ENCODE measurements around the gene SLC44A3.

DNA sequence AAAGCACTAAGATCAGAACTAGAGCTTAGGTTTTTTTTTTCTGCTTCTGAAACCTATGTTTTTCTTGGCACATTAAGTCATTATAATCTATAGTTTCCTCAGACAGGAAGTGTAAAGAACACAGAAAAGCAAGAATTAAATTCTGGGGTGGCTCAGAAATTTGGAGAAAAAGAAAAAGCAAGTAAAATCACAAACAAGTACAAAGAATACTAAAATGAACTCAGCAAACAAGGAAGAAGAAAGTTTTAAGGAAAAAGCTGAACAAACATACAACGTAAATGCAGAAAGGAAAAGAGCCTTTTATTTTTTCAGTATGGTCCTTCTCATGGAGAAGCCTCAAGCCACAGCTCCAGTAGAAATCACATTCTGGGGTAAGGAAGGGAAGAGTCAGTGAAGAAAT, 115.3 kb downstream of the SLC44A3 start:
- no peak for TF ChIP-seq ZNF274 (IDR thresholded peaks at IDR 0.05; ENCODE audit: borderline replicate concordance, low read depth, low read length)
- no peak for TF ChIP-seq NR2C1 (IDR thresholded peaks at IDR 0.05)
- no peak for TF ChIP-seq NR2C1 (tag; IDR thresholded peaks at IDR 0.05)
- TF ChIP-seq THAP7 (CRISPR knock-in tag; IDR thresholded peaks at IDR 0.05): no peak
- TF ChIP-seq ZNF609 (CRISPR knock-in tag; IDR thresholded peaks at IDR 0.05; ENCODE audit: borderline replicate concordance): no peak
- TF ChIP-seq, protein P1, sequence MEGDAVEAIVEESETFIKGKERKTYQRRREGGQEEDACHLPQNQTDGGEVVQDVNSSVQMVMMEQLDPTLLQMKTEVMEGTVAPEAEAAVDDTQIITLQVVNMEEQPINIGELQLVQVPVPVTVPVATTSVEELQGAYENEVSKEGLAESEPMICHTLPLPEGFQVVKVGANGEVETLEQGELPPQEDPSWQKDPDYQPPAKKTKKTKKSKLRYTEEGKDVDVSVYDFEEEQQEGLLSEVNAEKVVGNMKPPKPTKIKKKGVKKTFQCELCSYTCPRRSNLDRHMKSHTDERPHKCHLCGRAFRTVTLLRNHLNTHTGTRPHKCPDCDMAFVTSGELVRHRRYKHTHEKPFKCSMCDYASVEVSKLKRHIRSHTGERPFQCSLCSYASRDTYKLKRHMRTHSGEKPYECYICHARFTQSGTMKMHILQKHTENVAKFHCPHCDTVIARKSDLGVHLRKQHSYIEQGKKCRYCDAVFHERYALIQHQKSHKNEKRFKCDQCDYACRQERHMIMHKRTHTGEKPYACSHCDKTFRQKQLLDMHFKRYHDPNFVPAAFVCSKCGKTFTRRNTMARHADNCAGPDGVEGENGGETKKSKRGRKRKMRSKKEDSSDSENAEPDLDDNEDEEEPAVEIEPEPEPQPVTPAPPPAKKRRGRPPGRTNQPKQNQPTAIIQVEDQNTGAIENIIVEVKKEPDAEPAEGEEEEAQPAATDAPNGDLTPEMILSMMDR (IDR thresholded peaks at IDR 0.05 in 2 of 3, conservative IDR thresholded peaks at IDR 0.05 in 1 of 3; ENCODE audit: insufficient read depth in 2 of 3, low read depth in 1 of 3, low read length in 3 of 3): no peak
- no peak for TF ChIP-seq ARHGAP35 (IDR thresholded peaks at IDR 0.05; ENCODE audit: partially characterized antibody)
- no peak for TF ChIP-seq EGR1 (conservative IDR thresholded peaks at IDR 0.05)
- no peak for TF ChIP-seq ARID2 (IDR thresholded peaks at IDR 0.05)
- TF ChIP-seq, protein P2, sequence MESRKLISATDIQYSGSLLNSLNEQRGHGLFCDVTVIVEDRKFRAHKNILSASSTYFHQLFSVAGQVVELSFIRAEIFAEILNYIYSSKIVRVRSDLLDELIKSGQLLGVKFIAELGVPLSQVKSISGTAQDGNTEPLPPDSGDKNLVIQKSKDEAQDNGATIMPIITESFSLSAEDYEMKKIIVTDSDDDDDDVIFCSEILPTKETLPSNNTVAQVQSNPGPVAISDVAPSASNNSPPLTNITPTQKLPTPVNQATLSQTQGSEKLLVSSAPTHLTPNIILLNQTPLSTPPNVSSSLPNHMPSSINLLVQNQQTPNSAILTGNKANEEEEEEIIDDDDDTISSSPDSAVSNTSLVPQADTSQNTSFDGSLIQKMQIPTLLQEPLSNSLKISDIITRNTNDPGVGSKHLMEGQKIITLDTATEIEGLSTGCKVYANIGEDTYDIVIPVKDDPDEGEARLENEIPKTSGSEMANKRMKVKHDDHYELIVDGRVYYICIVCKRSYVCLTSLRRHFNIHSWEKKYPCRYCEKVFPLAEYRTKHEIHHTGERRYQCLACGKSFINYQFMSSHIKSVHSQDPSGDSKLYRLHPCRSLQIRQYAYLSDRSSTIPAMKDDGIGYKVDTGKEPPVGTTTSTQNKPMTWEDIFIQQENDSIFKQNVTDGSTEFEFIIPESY (CRISPR knock-in tag; IDR thresholded peaks at IDR 0.05): no peak
- TF ChIP-seq, protein P3, sequence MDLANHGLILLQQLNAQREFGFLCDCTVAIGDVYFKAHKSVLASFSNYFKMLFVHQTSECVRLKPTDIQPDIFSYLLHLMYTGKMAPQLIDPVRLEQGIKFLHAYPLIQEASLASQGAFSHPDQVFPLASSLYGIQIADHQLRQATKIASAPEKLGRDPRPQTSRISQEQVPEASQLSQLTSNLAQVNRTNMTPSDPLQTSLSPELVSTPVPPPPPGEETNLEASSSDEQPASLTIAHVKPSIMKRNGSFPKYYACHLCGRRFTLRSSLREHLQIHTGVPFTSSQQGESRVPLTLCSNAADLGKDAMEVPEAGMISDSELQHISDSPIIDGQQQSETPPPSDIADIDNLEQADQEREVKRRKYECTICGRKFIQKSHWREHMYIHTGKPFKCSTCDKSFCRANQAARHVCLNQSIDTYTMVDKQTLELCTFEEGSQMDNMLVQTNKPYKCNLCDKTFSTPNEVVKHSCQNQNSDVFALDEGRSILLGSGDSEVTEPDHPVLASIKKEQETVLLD (IDR thresholded peaks at IDR 0.05): no peak
- TF ChIP-seq CEBPB (tag; IDR thresholded peaks at IDR 0.05): no peak

All from K562 (cell line).